ENCODE results near the gene MTR. TPM values are rescaled to one million over a fixed set of nuclear protein-coding genes. Genes with fewer than 3 reads are reported as not detected.

Gene MTR
- total RNA-seq, 6 experiments from 2014 or later = 9.4 to 15.4 (median 11.8) TPM

DNA sequence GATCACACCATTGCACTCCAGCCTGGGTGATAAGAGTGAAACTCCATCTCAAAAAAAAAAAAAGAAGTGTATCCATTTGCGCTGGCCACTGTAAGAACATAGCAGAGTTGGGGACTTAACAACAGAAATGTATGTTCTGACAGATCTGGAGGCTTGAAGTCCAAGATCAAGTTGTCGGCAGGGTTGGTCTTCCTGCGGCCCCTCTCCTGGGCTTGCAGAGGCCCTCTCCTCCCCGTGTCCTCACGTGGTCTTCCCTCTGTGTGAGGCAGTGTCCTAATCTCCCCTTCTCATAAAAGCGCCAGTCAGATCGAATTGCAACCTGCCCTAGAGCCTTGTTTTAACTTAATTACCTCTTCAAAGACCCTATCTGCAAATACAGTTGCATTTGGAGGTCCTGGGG is 156.6 kb downstream of the MTR start:
- TF ChIP-seq, protein P1, sequence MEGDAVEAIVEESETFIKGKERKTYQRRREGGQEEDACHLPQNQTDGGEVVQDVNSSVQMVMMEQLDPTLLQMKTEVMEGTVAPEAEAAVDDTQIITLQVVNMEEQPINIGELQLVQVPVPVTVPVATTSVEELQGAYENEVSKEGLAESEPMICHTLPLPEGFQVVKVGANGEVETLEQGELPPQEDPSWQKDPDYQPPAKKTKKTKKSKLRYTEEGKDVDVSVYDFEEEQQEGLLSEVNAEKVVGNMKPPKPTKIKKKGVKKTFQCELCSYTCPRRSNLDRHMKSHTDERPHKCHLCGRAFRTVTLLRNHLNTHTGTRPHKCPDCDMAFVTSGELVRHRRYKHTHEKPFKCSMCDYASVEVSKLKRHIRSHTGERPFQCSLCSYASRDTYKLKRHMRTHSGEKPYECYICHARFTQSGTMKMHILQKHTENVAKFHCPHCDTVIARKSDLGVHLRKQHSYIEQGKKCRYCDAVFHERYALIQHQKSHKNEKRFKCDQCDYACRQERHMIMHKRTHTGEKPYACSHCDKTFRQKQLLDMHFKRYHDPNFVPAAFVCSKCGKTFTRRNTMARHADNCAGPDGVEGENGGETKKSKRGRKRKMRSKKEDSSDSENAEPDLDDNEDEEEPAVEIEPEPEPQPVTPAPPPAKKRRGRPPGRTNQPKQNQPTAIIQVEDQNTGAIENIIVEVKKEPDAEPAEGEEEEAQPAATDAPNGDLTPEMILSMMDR (IDR thresholded peaks at IDR 0.05) = no peak
- no peak for TF ChIP-seq POLR2A (IDR thresholded peaks at IDR 0.05)
- H3K4me3 ChIP-seq = no peak overlapping the region
- no peaks in the 10 kb centered on the region for H3K27me3 ChIP-seq
- WGBS (ENCODE audit: insufficient coverage, low coverage, low lambda C conversion rate, missing lambda C conversion rate) = 46% methylated on average over 7 of the region's 7 CpGs
- no peaks in the 10 kb centered on the region for H3K9me3 ChIP-seq
- intact Hi-C loops (cut with DNase I) = no loop called here
- H3K36me3 ChIP-seq = no peaks in the 10 kb centered on the region
- H3K4me1 ChIP-seq = no peaks in the 10 kb centered on the region
- DNase-seq (no peak), ATAC-seq (no peak)
- H3K27ac ChIP-seq = no peak overlapping the region

DNA sequence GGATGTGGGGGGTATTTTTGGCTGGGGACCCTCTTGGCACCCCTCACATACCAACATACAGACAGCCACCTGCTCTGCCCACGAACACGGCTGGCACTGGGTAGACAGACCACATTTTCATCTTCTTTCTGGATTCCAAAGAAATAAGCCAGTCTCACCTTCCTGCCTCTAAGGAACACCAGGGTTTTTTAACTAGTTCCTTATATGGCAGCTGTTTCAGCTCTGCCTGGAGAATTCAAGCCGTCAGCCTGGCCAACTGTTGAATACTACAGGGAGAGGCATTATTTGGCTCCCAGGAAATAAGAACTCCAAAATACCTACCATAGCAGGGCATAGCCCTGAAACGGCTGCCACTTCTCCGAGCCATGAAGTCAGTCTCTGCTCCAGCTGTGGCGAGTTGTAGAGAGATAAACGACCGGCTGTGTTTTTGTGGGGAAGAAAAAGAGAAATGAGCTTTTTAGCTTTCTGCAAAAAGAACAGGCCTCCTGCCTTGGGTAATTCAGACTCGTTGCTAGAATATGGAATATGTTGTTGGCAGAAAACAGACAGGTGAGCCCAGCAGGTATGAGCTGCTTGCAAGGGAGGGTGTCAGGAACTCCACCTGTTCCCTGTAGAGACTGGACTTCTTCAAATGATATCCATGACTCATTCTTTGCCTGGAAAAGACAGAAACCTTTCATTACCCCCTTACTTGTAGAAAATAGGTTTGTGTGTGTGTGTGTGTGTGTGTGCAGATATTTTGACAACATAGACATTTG is 157.3 kb downstream of the MTR start:
- no peaks in the 10 kb centered on the region for H3K36me3 ChIP-seq

DNA sequence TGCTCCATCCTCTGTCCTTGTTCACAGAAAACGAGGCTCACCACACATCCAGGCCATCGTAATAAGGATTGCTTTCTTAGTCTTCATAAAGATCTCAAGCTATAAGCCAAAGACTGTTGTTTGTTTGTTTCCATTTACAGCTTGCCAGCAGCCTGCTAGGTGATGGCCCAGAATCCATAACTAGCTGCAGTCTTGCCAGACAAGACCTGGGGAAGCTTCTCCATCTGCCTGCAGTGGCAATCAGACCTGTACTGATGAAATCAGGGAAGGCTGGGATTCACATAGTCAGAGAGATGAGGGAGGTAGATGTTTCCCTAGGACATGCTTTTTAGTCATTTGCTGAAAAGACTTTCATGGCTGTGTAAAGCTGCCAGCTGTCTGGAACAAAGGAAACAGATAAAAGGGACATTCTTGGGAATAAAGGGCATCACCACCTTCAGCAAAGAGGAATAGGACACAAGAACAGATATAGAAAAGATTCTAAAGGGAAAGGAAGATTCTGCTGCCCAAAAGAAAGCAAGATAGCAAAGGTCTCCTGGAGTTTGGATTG is 158.1 kb downstream of the MTR start:
- DNase-seq (no peak), ATAC-seq (no peak)
- Histone ChIP-seq H3K9me3 (no peaks in the 10 kb centered on the region), H3K4me3 (no peak overlapping the region), H3K36me3 (no peaks in the 10 kb centered on the region), H3K27me3 (no peaks in the 10 kb centered on the region), H3K27ac (no peak overlapping the region), H3K4me1 (no peaks in the 10 kb centered on the region)
- WGBS (ENCODE audit: insufficient coverage, low coverage, low lambda C conversion rate, missing lambda C conversion rate) = 41% methylated on average over 2 of the region's 2 CpGs
- no peak for TF ChIP-seq POLR2A (IDR thresholded peaks at IDR 0.05)
- TF ChIP-seq, protein P1 (IDR thresholded peaks at IDR 0.05) = no peak
- intact Hi-C loops (cut with DNase I) = no loop called here

More for the DNA sequence above, 157.3 kb downstream of the MTR start:
- DNase-seq (no peak), ATAC-seq (no peak)
- no peak overlapping the region for H3K4me3 ChIP-seq
- no peaks in the 10 kb centered on the region for H3K27me3 ChIP-seq
- no peaks in the 10 kb centered on the region for H3K9me3 ChIP-seq
- intact Hi-C loops (cut with DNase I) = no loop called here
- no peak overlapping the region for H3K27ac ChIP-seq
- 26% methylated on average over 8 of the region's 9 CpGs for WGBS (ENCODE audit: insufficient coverage, low coverage, low lambda C conversion rate, missing lambda C conversion rate)
- TF ChIP-seq POLR2A (IDR thresholded peaks at IDR 0.05) = no peak
- TF ChIP-seq, protein P1 (IDR thresholded peaks at IDR 0.05) = no peak
- H3K4me1 ChIP-seq = no peaks in the 10 kb centered on the region

Other genes starting within 250 kb of the MTR start
- 10 to 100 TPM in 5 of 6 experiments, 1 to 10 TPM in 1; 7.0 to 14.1 (median 12.4) TPM for gene HEATR1, start 190.8 kb upstream of the MTR start, total RNA-seq
- gene ACTN2, start 108.8 kb upstream of the MTR start, total RNA-seq = 1 to 10 TPM in 1 of 6 experiments, under 1 TPM in 4, not detected in 1; 0.29 to 1.4 (median 0.58) TPM
- gene MT1HL1, start 209.1 kb downstream of the MTR start, total RNA-seq = not detected
- gene RYR2, start 246.9 kb downstream of the MTR start, total RNA-seq = under 1 TPM; 0.02 to 0.43 (median 0.16) TPM